NCI-H1092 (cell line): ENCODE data around the gene NLRC5.
"Not testable (repeated sequence)": the region's sequence is repeated elsewhere in the genome, so short reads cannot be mapped to it uniquely, and the experiment has no call there.

Source experiments
- DNase-seq: peaks from one replicate; lab custom pipeline; 2025; lab: John Stamatoyannopoulos, UW

NLRC5 gene

GRCh38 chr16:56999409-57000270 lies 10.3 kb downstream of the NLRC5 start:
- no peak for DNase-seq

- no peak for DNase-seq
Observed at GRCh38 chr16:57000271-57001025, 11.1 kb downstream of the NLRC5 start.

DNA sequence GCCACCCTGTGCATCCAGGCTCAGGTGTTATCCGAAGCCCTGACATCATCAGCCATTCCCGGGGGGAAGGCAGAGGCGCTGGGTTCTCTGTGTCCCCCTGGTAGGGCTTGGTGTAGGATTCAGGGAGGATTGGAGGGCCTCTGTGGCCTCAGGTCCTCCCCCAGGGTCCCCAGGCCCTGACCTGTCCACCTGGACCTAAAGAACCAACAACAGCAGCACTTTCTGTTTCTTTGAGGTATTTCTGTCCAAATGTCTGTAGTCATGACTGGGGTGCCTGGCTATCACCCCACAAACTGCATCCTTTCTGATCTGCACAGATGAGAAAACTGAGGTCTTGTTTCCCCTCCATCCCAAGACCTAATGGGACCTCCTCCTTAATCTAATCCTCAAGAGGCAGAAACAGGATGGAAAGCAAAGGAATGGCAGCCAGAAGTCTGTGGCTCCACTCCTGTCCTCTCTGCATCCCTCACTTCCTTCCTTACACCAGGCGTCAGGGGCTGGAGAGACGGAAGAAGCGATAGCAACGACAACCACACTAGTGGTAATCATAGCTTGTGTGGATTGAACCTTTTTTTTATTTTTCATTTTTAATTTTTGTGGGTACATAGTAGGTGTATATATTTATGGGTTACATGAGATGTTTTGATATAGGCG lies 11.8 kb downstream of the NLRC5 start:
- no peak for DNase-seq

DNA sequence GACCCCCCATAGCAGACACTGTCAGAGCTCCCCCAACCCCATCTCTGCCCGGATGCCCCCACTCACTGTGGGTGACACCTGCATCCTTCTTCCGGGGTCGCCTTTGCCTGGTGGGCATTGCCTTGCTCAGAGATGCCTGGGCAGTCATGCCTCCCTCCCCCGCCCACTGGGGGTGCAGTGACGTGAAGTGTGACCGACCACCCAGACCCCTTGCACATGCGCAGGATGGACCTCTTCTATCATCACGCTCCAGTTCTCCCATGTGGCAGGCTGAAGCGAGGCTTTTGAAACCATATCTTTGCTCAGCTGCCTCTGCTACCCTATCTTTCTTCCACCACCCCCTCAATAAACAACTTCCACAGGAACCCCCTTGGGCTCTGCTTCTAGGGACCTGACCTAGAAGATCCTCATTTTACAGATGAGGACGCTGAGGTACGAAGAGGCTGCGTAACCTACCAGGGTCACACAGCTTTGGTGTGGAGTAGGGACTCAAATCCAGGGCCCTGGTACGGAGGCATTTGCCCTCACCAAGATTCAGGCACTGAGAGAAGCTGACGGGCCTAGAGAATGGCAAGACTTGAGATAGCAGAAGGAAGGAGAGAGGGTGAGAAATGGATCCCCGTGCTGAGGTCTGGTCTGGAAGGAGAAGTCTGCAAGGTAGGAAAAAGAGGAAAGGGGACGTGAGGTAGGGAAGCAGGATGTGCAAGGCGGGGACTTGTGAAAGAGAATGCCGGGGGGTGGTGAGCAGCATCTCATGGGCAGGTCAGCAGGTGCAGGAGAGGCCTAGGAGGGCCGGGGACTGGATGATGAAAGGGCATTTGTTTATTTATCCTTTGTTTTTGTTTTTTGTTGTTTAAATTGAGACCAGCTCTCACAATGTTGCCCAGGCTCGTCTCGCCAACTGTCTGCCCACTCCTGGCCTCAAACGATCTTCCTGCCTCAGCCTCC lies 14.4 kb downstream of the NLRC5 start:
- DNase-seq = no peak

GRCh38 chr16:57004387-57005250 lies 15.3 kb downstream of the NLRC5 start:
- DNase-seq = no peak

DNA sequence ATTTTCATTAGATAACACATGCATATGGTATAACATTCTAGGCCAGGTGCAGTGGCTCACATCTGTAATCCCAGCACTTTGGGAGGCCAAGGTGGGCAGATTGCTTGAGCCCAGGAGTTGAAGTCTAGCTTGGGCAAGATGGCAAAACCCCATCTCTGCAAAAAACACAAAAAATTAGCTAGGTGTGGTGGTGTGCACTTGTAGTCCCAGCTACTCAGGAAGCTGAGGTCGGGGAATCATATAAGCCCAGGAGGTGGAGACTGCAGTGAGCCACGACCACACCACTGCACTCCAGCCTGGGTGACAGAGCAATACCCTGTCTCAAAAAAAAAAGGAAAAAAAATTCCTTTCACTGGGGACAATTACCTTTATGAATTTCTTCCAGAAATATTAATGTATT lies 16.2 kb downstream of the NLRC5 start:
- not testable (repeated sequence) for DNase-seq

GRCh38 chr16:57007050-57007449 lies 17.7 kb downstream of the NLRC5 start:
- no peak for DNase-seq

DNA sequence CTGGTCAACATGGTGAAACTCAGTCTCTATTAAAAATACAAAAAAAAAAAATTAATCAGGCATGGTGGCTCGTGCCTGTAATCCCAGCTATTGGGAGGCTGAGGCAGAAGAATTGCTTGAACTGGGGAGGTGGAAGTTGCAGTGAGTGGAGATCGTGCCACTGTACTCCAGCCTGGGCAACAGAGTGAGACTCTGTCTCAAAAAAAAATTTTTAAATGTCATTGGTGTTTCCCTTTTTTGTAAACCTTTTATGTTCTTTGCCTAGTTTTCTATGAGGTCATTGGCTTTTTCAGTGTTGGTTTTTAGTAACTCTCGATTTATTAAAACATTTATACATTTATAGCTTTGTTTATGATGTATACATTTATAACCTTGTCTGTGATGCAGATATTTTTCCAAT lies 18.2 kb downstream of the NLRC5 start:
- DNase-seq = no peak

- DNase-seq = no peak
Observed at GRCh38 chr16:57008440-57008839, 19.1 kb downstream of the NLRC5 start.

GRCh38 chr16:57009643-57010170 lies 20.4 kb downstream of the NLRC5 start:
- DNase-seq = no peak

DNA sequence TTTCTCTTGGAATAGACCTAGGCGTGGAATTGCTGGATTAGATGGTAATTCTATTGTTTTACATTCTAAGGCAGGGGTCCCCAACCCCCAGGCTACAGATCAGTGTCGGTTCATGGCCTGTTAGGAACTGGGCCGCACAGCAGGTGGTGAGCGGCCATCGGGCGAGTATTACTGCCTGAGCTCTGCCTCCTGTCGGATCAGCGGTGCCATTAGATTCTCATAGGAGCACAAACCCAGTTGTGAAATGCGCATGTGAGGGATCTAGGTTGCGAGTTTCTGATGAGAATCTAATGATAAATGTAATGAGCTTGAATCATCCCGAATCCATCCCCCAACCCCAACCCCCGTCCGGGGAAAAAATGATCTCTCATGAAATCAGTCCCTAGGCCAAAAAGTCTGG lies 23.0 kb downstream of the NLRC5 start:
- DNase-seq = no peak

DNA sequence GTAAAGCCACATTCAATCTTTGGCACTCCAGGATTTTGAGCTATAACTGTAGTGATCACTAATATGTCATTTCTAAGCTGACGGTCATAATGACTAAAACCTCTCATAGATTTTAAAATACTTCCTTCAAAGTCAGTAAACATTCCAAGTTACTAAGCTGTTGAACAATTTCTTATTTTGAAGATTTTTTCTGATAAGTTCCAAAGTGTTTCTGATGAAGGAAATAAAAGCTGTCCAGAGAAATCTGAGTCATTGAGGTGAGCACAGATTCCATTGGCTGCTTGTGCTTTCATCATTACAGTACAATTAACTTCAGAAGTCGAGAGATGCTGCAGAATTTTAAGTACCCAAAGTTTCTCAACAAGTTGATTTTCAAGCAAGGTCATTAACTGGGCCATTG lies 23.9 kb downstream of the NLRC5 start:
- no peak for DNase-seq

GRCh38 chr16:57013902-57014301 lies 24.5 kb downstream of the NLRC5 start:
- no peak for DNase-seq

- DNase-seq = no peak
Observed at GRCh38 chr16:57016301-57016700, 26.9 kb downstream of the NLRC5 start.

DNA sequence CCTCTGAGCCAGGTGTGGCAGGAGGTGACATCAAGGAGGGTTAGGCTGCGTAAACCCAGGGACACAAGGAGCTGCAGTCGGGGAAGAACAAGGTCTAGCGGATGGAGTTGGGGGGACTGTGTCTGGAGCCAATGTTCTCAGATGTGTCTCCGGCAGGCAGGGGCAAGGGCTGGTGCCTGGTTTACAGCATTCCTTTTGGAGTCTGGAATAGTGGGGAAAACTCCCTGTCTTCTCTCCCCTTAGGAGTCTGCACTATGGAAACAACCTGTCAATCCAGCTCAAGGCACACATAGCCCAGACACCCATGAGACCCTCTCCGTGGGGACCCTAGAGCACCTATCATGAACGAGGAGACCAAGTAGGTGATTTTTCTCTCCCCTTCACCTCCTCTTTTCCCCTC lies 27.5 kb downstream of the NLRC5 start:
- no peak for DNase-seq

GRCh38 chr16:57017251-57017650 lies 27.9 kb downstream of the NLRC5 start:
- DNase-seq = no peak

DNA sequence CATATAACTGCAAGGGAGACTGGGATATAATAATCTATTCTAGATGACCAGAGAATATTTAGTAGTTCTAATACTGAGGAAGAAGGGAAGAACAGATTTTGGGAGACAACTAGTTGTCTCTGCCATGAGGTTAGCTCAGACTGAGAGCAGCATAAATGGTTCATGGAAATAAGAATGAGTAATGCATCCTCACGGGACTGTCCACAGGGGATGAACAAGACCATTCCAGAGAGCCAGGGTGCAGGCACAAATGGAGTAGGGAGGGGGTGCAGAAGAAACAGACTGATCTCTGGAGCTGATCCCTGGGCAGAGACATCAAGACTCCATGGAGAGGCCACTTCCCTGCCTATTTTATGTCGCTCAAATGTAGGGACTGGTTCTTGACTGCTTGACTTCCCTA lies 30.4 kb downstream of the NLRC5 start:
- DNase-seq = no peak

GRCh38 chr16:57020651-57021050 lies 31.3 kb downstream of the NLRC5 start:
- DNase-seq = no peak

DNA sequence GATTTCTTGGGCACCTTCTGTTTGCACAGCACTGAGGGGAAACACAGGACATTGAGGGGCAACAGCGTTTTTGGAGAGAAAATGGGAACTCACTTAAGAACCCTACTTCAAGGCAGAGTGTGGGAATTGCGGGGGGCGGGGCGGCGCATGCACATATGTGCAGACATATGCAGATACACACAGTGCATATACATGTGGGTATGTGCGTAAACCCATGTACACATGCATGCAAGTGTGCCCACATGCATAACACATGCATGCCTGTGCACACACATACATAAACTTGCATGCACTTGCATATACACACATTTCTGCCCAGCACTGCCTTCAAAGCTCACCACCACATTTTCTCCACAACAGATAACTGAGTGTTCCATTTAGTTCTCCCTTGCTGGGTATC lies 32.4 kb downstream of the NLRC5 start:
- no peak for DNase-seq

- DNase-seq = no peak
Observed at GRCh38 chr16:57022445-57022844, 33.1 kb downstream of the NLRC5 start.
